Stimulated activated CD4-positive, alpha-beta T cell treated with anti-CD3 and anti-CD28 coated beads, Interleukin-12 subunit alpha, Interleukin-12 subunit beta, amount 100 ng/mL, for 48 hours (primary cell): ENCODE data around the gene TMEM30A.

ENCODE experiments used
- DNase-seq, 3 donors: peaks; one replicate each; pipeline ENCODE4 v3.0.0-alpha.2; 2020; ENCODE audit warnings: low read depth in 2 of 3, low spot score in 1 of 3

Gene TMEM30A

DNA sequence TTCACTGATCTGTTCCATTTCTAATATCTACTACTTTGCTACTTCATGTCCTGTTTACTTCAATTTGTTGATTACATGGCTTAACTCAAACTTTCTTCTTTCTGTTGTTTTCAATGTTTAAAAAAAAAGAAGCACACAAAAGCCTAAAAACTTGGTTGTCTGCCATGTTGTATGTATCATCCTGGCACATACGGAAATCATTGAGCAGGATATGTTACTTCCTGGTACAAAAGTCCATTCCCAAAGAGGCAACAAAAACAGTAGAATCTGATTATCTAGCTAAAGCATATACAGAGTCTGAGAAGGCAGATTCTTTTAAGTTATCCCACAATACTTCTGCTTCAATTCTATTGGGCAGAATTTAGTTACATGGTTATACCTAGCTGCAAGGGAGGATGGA is 64.2 kb downstream of the TMEM30A start:
- DNase-seq = no peak

- no peak for DNase-seq
These were observed 65.3 kb downstream of the TMEM30A start for GRCh38 chr6:75219263-75219662.

GRCh38 chr6:75217193-75217592 is 67.4 kb downstream of the TMEM30A start:
- no peak for DNase-seq

- DNase-seq = no peak
These were observed 69.3 kb downstream of the TMEM30A start for GRCh38 chr6:75215291-75215690.

DNA sequence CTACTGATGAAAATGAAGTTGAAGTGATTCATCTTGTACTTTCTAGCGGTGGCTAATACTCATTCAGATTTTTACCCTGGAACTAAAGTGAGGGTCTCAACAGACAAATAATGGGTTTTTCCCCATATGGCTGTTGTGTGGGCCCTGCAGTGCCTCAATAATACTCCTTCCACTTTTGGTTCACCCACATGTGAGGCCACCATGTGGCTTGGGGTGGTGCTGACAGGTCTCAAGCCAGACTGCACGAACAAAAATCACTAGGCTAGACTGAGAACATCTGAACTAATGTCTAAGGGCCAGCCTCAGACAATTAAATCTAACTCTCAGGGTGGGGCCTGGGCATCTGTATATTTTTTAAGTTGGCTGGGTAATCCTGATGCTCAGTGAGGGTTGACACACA is 70.9 kb downstream of the TMEM30A start:
- no peak for DNase-seq

DNA sequence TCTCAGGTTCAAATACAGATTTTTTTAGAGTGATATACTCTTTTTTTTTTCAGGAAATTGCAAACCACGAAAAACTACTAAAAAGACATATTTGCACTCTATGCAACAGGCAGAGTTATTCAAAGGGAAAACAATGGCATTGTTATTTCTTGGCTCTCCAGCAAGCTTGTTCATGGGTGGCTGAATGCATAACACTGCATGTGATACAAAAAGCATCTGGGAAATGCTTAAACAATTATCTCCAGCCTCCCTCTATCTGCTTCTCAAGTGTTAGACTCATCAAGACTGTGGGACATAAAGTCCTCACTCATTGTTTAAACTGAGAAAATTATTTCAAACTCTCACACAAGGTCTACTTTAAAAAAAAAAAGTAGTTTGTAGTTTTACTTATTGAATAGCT is 71.5 kb downstream of the TMEM30A start:
- no peak for DNase-seq

- no peak for DNase-seq
These were observed 72.5 kb downstream of the TMEM30A start for GRCh38 chr6:75211920-75212590.

DNA sequence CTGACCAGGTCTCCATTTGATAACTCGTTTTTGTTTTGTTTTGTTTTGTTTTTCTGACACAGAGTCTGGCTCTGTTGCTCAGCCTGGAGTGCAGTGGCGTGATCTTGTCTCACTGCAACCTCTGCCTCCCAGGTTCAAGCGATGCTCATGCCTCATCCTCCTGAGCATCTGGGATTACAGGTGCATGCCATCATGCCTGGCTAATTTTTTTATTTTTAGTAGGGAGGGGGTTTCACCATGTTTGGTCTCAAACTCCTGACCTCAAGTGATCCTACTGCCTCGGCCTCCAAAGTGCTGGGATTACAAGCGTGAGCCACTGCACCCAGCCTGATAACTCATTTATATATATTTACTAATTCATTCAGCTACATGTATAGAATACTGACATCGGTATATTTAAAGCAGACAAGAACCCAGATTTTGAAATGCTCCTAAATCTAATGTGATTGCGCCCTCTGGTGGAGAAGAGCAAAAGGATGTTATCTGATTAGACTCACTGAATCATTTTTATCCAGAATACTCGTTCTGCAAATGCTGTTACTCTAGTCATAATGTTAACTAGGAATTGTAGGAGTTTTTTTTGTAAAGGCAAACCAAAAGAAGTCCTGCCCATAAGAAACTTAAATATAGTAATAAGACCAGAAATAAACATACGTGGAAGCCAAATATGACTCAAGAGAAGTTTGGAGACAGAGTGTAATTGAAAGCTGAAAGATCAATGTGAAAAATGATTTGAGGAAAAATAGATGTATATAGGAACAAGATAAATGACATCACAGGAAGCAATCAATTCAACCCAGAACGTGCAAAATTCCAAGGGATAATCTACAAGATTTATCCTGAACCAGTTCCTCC is 73.5 kb downstream of the TMEM30A start:
- DNase-seq = peak in 1 of 3 donors; percentile 63

DNA sequence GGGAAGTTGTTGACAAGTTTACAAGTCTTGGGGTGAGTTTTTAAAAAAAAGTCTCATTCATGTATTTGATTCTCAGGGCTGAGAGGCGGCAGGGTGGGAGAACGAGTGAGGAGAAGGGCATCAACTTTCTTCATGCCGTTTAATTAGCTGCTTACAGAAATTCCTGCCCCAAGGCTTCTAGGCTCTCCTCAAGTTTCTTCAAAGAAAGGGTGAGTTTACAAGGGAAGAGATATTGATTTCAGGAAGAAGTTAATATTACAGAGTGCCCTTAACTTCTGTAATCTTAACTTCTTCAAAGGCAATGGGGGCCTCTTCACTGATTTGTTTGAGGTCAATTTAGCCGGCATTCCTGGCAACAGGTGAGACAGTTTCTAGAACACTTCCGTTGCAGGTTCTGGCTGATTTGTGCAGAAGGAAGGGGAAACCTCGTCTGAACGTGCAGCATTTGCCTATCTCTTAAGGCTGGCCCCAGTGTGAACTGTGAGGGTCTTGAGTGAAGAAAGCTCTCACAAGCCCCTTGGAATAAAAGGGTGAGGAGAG is 75.3 kb downstream of the TMEM30A start:
- DNase-seq = no peak

DNA sequence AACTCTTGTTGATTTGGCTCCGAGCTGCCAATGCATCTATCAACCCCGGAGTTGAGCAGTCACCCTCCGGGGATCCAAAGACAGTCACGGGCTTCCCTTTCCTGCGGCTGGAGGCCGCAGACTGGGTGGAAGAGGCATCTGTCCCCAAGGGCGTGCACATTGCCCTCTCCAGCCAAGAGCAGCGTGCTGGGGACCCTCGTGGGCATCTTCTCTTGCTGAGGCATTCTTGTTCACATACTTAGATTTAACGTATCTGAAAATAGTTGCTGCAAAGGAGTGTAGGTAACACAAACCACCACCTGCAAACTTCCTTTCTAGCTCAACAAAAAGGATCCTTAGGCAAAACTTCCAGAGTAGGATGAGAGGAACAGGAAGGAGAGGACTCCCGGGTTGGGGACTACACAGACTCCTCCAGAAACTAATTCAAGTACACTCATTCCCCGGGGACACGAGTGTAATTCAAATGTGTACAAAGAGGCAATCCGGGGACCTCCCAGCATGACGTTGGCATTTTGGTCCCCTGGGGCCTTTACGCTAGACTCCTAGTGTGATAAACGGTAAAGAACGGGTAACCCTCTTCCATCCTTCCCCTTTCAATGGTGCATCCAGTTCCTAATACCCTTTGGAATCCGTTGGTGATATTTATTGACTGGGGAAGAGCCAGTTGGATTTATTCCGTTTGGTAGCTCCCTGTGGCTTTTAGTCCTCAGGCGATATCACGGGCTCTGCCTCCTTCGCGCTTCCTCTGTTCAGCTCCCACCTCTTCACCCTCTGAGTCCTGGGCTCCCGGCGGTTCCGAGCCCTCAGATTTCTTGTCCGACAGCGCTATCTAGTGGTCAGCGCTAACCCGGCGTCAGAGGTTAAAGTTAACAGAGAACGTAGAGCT is 76.1 kb downstream of the TMEM30A start:
- peak; percentile 70 to 90 (median 75) for DNase-seq

DNA sequence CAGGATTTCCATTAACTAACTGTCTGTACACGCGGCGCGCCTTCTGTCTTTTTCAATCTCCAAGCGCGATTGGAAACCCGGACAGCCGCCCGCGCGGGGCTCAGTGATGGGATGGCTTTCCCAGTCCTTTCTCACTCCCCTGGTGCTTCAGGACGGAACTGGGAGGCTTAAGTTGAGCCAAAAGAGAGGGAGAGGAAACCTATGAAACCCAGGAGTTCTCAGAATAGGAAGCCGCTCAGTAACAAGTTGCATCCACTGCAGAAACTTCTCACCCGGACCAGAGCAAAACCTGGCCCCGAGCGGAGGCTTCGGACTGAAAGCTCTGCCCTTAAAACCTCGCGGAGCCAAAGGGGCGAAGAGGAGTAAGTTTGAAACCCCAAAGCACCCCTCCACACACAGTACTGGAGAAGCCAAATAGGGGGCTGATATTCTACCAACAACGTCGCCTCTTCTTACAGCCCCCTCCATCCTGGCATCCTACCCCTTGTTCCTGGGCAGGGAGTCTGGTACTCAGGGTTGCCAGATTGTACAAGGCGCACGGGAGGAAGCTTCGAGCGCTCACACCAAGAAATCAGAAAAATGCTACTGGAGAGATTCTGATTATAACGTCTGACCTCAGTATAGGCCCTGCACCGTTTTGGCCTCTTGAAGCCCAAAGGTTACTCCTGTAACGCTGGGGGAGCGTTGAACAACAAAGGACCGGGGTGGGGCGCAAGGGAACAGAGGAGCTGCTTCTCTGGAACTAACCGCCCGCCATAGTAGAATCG is 77.8 kb downstream of the TMEM30A start:
- no peak for DNase-seq

GRCh38 chr6:75205776-75206575 is 78.6 kb downstream of the TMEM30A start, which contains the start of gene COL12A1:
Gene COL12A1, minus strand, starts transcription at chr6:75206053. Its CDS starts 3,261 bp downstream, at chr6:75202792.
- DNase-seq = no peak

DNA sequence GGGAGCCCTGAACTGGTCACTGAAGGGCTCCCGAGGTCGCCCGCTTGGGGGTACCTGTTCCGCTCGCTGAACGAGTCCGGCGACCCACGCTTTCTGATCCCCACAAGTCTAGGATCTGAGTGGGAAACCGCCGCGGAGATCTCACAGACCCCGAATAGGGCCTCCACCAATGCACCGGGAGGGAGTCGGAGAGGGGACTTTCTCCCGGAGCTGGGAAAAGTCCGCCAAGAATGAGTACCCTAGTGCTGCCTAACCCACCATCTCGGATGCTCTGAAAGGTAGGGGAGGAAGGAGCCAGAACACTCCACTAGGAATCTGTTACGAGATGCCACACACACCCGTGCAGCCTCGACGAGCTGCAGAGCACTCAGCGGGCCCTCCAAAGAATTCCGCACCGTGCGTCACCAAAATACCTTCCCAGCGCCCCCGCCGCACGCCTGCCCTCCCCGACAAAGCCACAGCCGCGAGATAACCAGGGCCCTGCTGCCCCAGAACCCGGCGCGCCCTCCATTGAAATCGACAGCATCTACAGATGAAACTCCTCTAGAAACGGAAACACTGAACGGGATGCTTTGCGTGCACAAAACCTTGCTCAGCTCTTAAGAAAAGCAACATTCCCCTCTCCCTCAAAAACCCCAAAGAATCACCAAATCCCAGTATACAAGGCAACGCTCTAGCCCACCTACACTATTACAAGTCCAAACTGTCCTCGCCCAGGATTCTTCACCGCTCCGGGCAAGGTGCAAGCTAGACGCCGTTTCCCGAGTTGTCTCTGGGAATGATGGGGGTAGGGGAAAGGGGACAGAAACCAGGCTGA is 79.4 kb downstream of the TMEM30A start:
- no peak for DNase-seq

- no peak for DNase-seq
These were observed 80.2 kb downstream of the TMEM30A start for GRCh38 chr6:75204217-75204958.

DNA sequence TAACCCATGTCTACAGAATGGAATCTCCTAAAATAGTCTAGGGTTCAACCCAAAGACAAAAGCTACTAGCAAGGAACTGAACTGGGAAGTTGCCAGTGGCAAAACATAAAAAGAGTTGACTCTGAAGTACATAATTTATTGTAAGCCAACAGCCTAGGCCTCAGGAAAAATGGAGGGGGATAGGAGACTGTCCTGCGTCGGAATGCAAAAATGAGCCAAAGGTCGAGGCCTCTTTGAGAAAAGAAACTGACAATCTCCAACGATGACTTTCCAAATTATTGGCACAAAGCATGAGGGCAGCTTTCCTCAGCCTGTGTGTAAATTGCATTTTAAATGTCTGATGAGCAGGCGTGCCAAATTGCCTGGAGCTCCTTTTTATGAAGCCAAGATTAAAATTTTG is 80.9 kb downstream of the TMEM30A start:
- DNase-seq = no peak
